H1 (cell line): ENCODE data around the gene LGALSL. TPM values are rescaled to one million over a fixed set of nuclear protein-coding genes. Genes with fewer than 3 reads are reported as not detected.
"Not testable (repeated sequence)": the region's sequence is repeated elsewhere in the genome, so short reads cannot be mapped to it uniquely, and the experiment has no call there.

Experiments used
- CTCF ChIA-PET: fragments of 300-600 bp; sonication (Branson Sonifier 250); formaldehyde crosslinking; loops from one replicate; lab custom pipeline; 2021; ENCODE audit not compliant: partially characterized antibody; lab: Charles Lee
- POLR2A ChIA-PET: fragments of 300-600 bp; sonication (Branson Sonifier 250); formaldehyde crosslinking; loops from one replicate; lab custom pipeline; 2021; ENCODE audit warnings: inconsistent platforms; ENCODE audit not compliant: partially characterized antibody; lab: Charles Lee
- DNase-seq, 2 experiments: peaks; one replicate each; pipeline versions ENCODE4 v3.0.0 to v3.0.0-alpha.2; 2010 to 2022; ENCODE audit warnings: low spot score in 2 of 2, low read depth in 1 of 2, mixed read lengths in 1 of 2
- FAIRE-seq: peaks from 2 replicates; lab custom pipeline; 2011; peaks lifted over from hg19 to GRCh38; lab: Jason Lieb, UNC
- H2AFZ ChIP-seq: 2 replicates; pipeline ENCODE4 v1.8.1; 2012; ENCODE audit warnings: low read length, inconsistent platforms
- H2AK5ac ChIP-seq: 2 replicates; pipeline ENCODE4 v1.6.1; 2013; ENCODE audit warnings: low read depth, low read length
- H2BK120ac ChIP-seq: replicated peaks from 2 replicates; pipeline ENCODE3; 2013; ENCODE audit warnings: low read depth, low read length, inconsistent platforms
- H2BK12ac ChIP-seq: 2 replicates; pipeline ENCODE4 v1.6.1; 2013; ENCODE audit warnings: low read depth, low read length
- H2BK15ac ChIP-seq: 2 replicates; pipeline ENCODE4 v1.6.1; 2013; ENCODE audit warnings: low read length
- H2BK20ac ChIP-seq: 2 replicates; pipeline ENCODE4 v1.6.1; 2013; ENCODE audit warnings: low read length
- H2BK5ac ChIP-seq: 2 replicates; pipeline ENCODE4 v1.6.1; 2013; ENCODE audit warnings: low read depth, low read length
- H3K14ac ChIP-seq: 2 replicates; pipeline ENCODE4 v1.6.1; 2013; ENCODE audit warnings: inconsistent platforms; ENCODE audit not compliant: insufficient read length
- H3K18ac ChIP-seq: 2 replicates; pipeline ENCODE4 v1.6.1; 2013; ENCODE audit warnings: low read length; ENCODE audit errors: extremely low read depth
- H3K23ac ChIP-seq: 2 replicates; pipeline ENCODE4 v1.6.1; 2013; ENCODE audit warnings: inconsistent platforms; ENCODE audit not compliant: insufficient read length
- H3K23me2 ChIP-seq: 2 replicates; pipeline ENCODE4 v1.6.1; 2013; ENCODE audit warnings: low read depth, low read length
- H3K27ac ChIP-seq: 2 replicates; pipeline ENCODE4 v1.6.1; 2011; ENCODE audit warnings: low read depth, low read length, inconsistent platforms
- H3K27me3 ChIP-seq, 4 experiments: replicated peaks in 1 of 4; 1 replicate in 1 of 4; 2 replicates in 3 of 4; pipeline versions ENCODE4 v1.6.1 to v1.8.1; 2011 to 2013; ENCODE audit warnings: low read length in 3 of 4, mild to moderate bottlenecking in 3 of 4, inconsistent platforms in 2 of 4, mixed read lengths in 2 of 4, moderate library complexity in 1 of 4; ENCODE audit not compliant: control insufficient read depth in 3 of 4, insufficient read depth in 3 of 4; ENCODE audit errors: extremely low read depth in 1 of 4
- H3K36me3 ChIP-seq, 4 experiments: 2 replicates each; pipeline versions ENCODE4 v1.6.1 to v1.8.1; 2011 to 2013; ENCODE audit warnings: mild to moderate bottlenecking in 4 of 4, low read length in 3 of 4, moderate library complexity in 2 of 4, control low read depth in 1 of 4, inconsistent platforms in 1 of 4; ENCODE audit not compliant: insufficient read depth in 4 of 4, control insufficient read depth in 2 of 4
- H3K4ac ChIP-seq: replicated peaks from 2 replicates; pipeline ENCODE3; 2013; ENCODE audit warnings: low read length, low read depth, mixed read lengths, inconsistent platforms; ENCODE audit not compliant: insufficient read length
- H3K4me1 ChIP-seq, 4 experiments: replicated peaks in 1 of 4; 1 replicate in 1 of 4; 2 replicates in 3 of 4; pipeline versions ENCODE4 v1.6.1 to v1.8.1; 2011 to 2013; ENCODE audit warnings: low read length in 3 of 4, inconsistent platforms in 2 of 4, mixed read lengths in 1 of 4; ENCODE audit not compliant: insufficient read depth in 4 of 4, control insufficient read depth in 3 of 4
- H3K4me2 ChIP-seq, 2 experiments: 2 replicates each; pipeline versions ENCODE4 v1.6.1 to v1.8.1; 2011 to 2013; ENCODE audit warnings: low read depth in 2 of 2, low read length in 2 of 2, control low read depth in 1 of 2, inconsistent platforms in 1 of 2, mild to moderate bottlenecking in 1 of 2; ENCODE audit not compliant: insufficient read depth in 1 of 2
- H3K4me3 ChIP-seq, 4 experiments: fragments of 200-600, 300-600 bp in 1 of 4; sonication (generic), shearing (Covaris generic), sonication (Bioruptor Twin) in 1 of 4; 2 replicates each; pipeline versions ENCODE4 v1.5.1 to v1.8.1; 2011 to 2016; ENCODE audit warnings: low read length in 4 of 4, low read depth in 3 of 4, control low read depth in 2 of 4, inconsistent platforms in 2 of 4, mild to moderate bottlenecking in 2 of 4, mixed read lengths in 1 of 4, moderate library complexity in 1 of 4; ENCODE audit not compliant: insufficient read depth in 2 of 4; ENCODE audit errors: extremely low read depth in 1 of 4
- H3K56ac ChIP-seq: replicated peaks from 2 replicates; pipeline ENCODE3; 2013; ENCODE audit warnings: low read depth, mild to moderate bottlenecking, mixed read lengths, low read length, inconsistent platforms; ENCODE audit not compliant: insufficient read length
- H3K79me1 ChIP-seq: 2 replicates; pipeline ENCODE4 v1.6.1; 2013; ENCODE audit warnings: low read depth, low read length, control low read depth
- H3K79me2 ChIP-seq, 2 experiments: 2 replicates each; pipeline versions ENCODE4 v1.6.1 to v1.8.1; 2012 to 2013; ENCODE audit warnings: low read length in 2 of 2, mild to moderate bottlenecking in 2 of 2, inconsistent platforms in 1 of 2; ENCODE audit not compliant: insufficient read depth in 2 of 2, control insufficient read depth in 1 of 2
- H3K9ac ChIP-seq, 4 experiments: replicated peaks in 1 of 4; 1 replicate in 1 of 4; 2 replicates in 3 of 4; pipeline versions ENCODE4 v1.6.1 to v1.8.1; 2011 to 2013; ENCODE audit warnings: low read depth in 3 of 4, low read length in 3 of 4, control low read depth in 2 of 4, mild to moderate bottlenecking in 2 of 4, moderate library complexity in 2 of 4, inconsistent platforms in 1 of 4; ENCODE audit errors: extremely low read depth in 1 of 4
- H3K9me3 ChIP-seq, 2 experiments: 2 replicates each; pipeline versions ENCODE4 v1.6.1 to v1.8.1; 2012 to 2013; ENCODE audit warnings: mild to moderate bottlenecking in 2 of 2, moderate library complexity in 2 of 2, control low read depth in 1 of 2, inconsistent platforms in 1 of 2, low read depth in 1 of 2, low read length in 1 of 2, mixed read lengths in 1 of 2; ENCODE audit not compliant: insufficient read depth in 2 of 2
- H4K20me1 ChIP-seq, 2 experiments: replicated peaks in 1 of 2; 2 replicates each; pipeline versions ENCODE3 to v1.8.1; 2011 to 2013; ENCODE audit warnings: inconsistent platforms in 2 of 2, low read length in 2 of 2, mild to moderate bottlenecking in 1 of 2; ENCODE audit not compliant: insufficient read depth in 2 of 2, control insufficient read depth in 1 of 2
- H4K5ac ChIP-seq: 2 replicates; pipeline ENCODE4 v1.6.1; 2013; ENCODE audit warnings: low read length, low read depth, mixed read lengths, inconsistent platforms; ENCODE audit not compliant: insufficient read length
- H4K8ac ChIP-seq: 2 replicates; pipeline ENCODE4 v1.8.0; 2013; ENCODE audit warnings: mild to moderate bottlenecking, moderate library complexity, low read length, inconsistent platforms; ENCODE audit not compliant: insufficient read depth; ENCODE audit errors: extremely low read depth
- H4K91ac ChIP-seq: replicated peaks from 2 replicates; pipeline ENCODE3; 2013; ENCODE audit warnings: low read length, mixed read lengths, inconsistent platforms; ENCODE audit not compliant: insufficient read length
- polyA plus RNA-seq, 7 experiments: library from polyadenylated mRNA; depleted of rRNA in 3 of 7; stranded (reverse) in 5 of 7; unstranded in 2 of 7; fragments of >200 nt in 5 of 7; fragments of 200-250 nt in 2 of 7; gene quantifications; 1 replicate in 5 of 7; 2 replicates in 1 of 7; 4 replicates in 1 of 7; pipeline versions ENCODE4 v1.2.1 to v1.2.3, GENCODE V29; 2011 to 2013; ENCODE audit warnings: missing spikeins in 2 of 7, mixed read lengths in 2 of 7
- total RNA-seq: library from RNA; stranded (reverse); fragmentation: NEBNext Ultra II Directional; extraction: Animal tissue kit (Norgen Biotek cat#: 25700); gene quantifications from 2 replicates; pipeline ENCODE4 v1.2.1, GENCODE V29; 2021

The LGALSL gene
- total and polyA plus RNA-seq, 2 of the 8 experiments (the other 6 are each of a cell fraction or from before 2014, with no cell fraction given): 13.6 to 32.3 TPM

DNA sequence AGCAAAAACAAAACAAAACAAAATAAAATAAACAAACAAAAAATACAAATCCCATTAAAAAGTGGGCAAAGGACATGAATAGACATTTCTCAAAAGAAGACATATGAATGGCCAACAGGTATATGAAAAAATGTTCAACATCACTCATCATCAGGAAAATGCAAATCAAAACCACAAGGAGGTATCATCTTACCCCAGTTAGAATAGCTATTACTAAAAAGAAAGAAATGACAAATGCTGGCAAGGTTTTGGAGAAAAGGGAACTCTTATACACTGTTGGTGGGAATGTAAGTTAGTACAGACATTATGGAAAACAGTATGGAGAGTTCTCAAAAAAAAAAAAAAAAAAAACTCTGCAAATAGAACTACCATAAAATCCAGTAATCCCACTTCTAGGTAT lies 8.0 kb upstream of the LGALSL start:
- H3K27ac ChIP-seq, H3K23me2 ChIP-seq, H4K20me1 ChIP-seq, H2AFZ ChIP-seq, CTCF ChIA-PET, H3K4me1 ChIP-seq, H3K27me3 ChIP-seq, H3K4ac ChIP-seq, H3K56ac ChIP-seq, H4K91ac ChIP-seq, H3K23ac ChIP-seq, H2AK5ac ChIP-seq, FAIRE-seq, H3K18ac ChIP-seq, H2BK12ac ChIP-seq, H4K5ac ChIP-seq, H3K14ac ChIP-seq, H2BK15ac ChIP-seq, H3K4me2 ChIP-seq, H2BK120ac ChIP-seq, H3K79me1 ChIP-seq, H4K8ac ChIP-seq, H3K79me2 ChIP-seq, DNase-seq, H2BK20ac ChIP-seq, H2BK5ac ChIP-seq, H3K9me3 ChIP-seq, H3K4me3 ChIP-seq, H3K36me3 ChIP-seq, H3K9ac ChIP-seq: not testable (repeated sequence)
- POLR2A ChIA-PET: interaction anchor here (0.9 to 2.9 kb wide), 2 partner anchors 7 to 35 kb away, joined by 3 to 11 read pairs; partner anchors contain the start of gene LGALSL
